GM03348 (cell line): Measurements from ENCODE around the gene ZNHIT2.

Experiments
- DNase-seq: peaks from one replicate; pipeline ENCODE4 v3.0.0; 2012; ENCODE audit warnings: low spot score

Gene ZNHIT2

DNA sequence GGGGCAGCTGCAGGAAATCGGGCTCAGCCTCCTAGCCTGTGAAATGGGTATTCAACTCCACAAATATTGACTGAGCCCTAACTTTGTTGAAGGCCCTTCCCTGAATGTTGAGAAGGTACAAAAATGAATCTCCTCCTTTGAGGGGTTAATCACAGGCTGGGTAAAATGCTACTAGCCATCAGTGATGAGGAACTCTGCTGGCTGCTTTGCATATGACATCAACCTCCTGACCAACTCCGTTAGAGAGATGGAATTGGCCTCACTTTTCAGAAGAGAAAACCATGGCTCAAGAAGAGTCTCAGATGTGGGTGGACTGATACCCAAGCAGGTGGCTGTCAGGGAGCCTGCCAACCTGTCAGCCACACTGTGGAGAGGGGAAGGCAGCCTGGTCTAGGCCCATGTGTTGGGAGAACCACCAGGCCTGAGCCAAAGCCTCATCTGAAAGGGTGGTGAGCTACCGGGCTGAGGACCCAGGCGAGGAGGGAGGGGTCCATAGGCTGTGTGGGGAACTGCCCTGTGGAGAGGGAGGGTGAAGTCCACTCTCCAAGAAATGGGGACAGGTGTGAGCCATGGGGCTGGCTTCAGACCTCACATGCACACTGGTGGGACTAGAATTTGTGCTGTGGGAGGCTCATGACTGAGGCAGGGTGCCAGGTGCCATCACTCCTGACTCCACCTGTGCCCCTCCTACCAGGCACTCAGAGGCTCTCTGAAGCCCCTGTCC, 45.4 kb downstream of the ZNHIT2 start:
- DNase-seq: no peak

DNA sequence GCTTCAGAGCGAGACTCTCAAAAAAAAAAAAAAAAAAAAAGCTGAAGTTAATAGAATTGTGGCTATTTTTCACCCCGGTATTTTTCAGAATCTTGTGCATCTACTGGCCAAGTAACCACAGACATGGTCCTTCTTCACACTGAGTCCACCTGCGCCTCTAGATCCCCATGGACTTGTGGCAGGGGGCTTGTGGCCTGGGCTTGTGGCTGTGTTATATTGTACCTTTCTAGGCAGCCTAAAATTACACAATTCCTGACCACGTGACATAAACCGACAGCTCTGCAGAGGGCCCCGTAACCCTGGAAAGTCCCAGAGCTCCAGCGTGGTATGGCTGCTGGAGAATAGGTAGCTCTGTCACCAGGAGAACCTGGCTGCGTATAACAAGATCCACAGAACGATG, 48.3 kb downstream of the ZNHIT2 start:
- no peak for DNase-seq

DNA sequence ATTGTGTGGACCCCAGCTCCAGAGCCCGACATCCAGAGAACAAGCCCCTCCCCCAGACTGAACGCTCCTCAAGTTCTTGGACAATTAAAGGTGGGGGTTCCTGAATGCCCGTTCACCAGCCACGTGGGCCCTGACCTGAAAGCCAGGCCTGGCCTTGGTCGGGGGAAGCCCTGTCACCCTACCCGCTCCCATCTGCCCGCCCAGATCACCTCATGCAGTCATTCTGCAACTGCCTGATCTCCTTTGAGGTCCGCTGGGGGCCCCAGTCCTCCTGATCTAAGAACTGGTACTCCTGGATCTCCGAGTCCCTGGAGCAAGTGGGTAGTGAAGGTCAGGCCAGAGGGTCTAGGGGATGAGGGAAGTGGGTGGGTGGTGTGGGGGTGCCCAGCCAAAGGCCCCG, 50.1 kb downstream of the ZNHIT2 start:
- DNase-seq: no peak

DNA sequence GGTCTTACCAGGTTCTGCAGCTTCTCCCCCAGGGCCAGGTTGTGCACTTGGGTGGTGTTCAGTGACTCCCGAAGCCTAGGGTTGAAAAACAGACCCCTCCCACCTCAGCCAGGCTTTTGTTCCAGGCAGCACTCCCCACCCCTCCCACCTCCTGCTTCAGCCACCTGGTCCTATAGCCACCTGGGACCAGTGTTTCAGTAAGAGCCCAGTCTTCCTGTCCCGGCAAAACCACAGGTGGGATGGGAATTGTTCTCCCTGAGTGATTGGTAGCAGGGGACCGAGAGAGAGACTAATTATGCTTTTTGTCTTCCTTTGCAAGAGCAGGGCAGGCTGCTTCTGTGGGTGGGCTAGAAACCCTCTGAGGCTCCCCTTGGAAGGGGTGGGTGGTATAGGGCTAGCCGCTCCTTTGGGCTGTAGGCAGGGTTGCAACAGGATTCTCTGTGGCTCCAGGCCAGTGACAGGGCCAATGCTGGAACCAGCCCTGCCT, 50.7 kb downstream of the ZNHIT2 start:
- no peak for DNase-seq
